H7 (cell line): ENCODE results near the gene SRGAP2C. TPM values are rescaled to one million over a fixed set of nuclear protein-coding genes. Genes with fewer than 3 reads are reported as not detected.
A peak's percentile ranks its signal among the peaks of the same experiment; 100 is the strongest.
"Not testable (repeated sequence)": the region's sequence is repeated elsewhere in the genome, so short reads cannot be mapped to it uniquely, and the experiment has no call there.

Experiments
- DNase-seq: peaks from one replicate; pipeline ENCODE4 v3.0.0; 2012
- H3K27me3 ChIP-seq: 2 replicates; pipeline ENCODE4 v1.6.0; 2011; ENCODE audit warnings: mild to moderate bottlenecking, low read length; ENCODE audit not compliant: control insufficient read depth, insufficient read depth
- H3K36me3 ChIP-seq: replicated peaks from 2 replicates; pipeline ENCODE4 v1.5.1; 2011; ENCODE audit warnings: low read length; ENCODE audit not compliant: control insufficient read depth, insufficient read depth
- H3K4me3 ChIP-seq: 2 replicates; pipeline ENCODE4 v1.5.1; 2011; ENCODE audit warnings: low read depth, mild to moderate bottlenecking, control low read depth, low read length, moderate library complexity; ENCODE audit not compliant: insufficient read depth
- total RNA-seq: library from RNA; depleted of rRNA; stranded (reverse); fragments of >200 nt; shearing (Covaris generic); gene quantifications from 2 replicates; pipeline ENCODE4 v1.2.3, GENCODE V29; 2014

Gene SRGAP2C
- total RNA-seq, 1 experiment from 2014 or later = 36.7 TPM

- H3K4me3 ChIP-seq, DNase-seq, H3K36me3 ChIP-seq, H3K27me3 ChIP-seq: not testable (repeated sequence)
Observed at GRCh38 chr1:121374851-121375367, 190.1 kb downstream of the SRGAP2C start.

GRCh38 chr1:121376986-121377385, 192.2 kb downstream of the SRGAP2C start:
- not testable (repeated sequence) for H3K36me3 ChIP-seq, H3K27me3 ChIP-seq, DNase-seq, H3K4me3 ChIP-seq

GRCh38 chr1:121378757-121379156, 194.0 kb downstream of the SRGAP2C start:
- not testable (repeated sequence) for H3K36me3 ChIP-seq, H3K4me3 ChIP-seq, DNase-seq, H3K27me3 ChIP-seq

GRCh38 chr1:121384754-121385153, 200.0 kb downstream of the SRGAP2C start:
- DNase-seq, H3K27me3 ChIP-seq, H3K36me3 ChIP-seq, H3K4me3 ChIP-seq: not testable (repeated sequence)

GRCh38 chr1:121385162-121385561, 200.4 kb downstream of the SRGAP2C start:
- H3K36me3 ChIP-seq, DNase-seq, H3K27me3 ChIP-seq, H3K4me3 ChIP-seq: not testable (repeated sequence)

- DNase-seq, H3K27me3 ChIP-seq, H3K4me3 ChIP-seq, H3K36me3 ChIP-seq: not testable (repeated sequence)
Observed at GRCh38 chr1:121385563-121386288, 201.0 kb downstream of the SRGAP2C start.

- DNase-seq, H3K4me3 ChIP-seq, H3K27me3 ChIP-seq, H3K36me3 ChIP-seq: not testable (repeated sequence)
Observed at GRCh38 chr1:121386319-121386948, 201.7 kb downstream of the SRGAP2C start.

GRCh38 chr1:121389895-121390560, 205.3 kb downstream of the SRGAP2C start:
- not testable (repeated sequence) for H3K27me3 ChIP-seq, DNase-seq, H3K4me3 ChIP-seq, H3K36me3 ChIP-seq

GRCh38 chr1:121392130-121392529, 207.4 kb downstream of the SRGAP2C start:
- H3K27me3 ChIP-seq, H3K4me3 ChIP-seq, DNase-seq, H3K36me3 ChIP-seq: not testable (repeated sequence)

GRCh38 chr1:121395718-121396201, 211.0 kb downstream of the SRGAP2C start:
- peaks cover 12% of the 10 kb centered on the region for H3K27me3 ChIP-seq
- DNase-seq, H3K36me3 ChIP-seq: not testable (repeated sequence)
- peak overlapping the region; percentile 42 for H3K4me3 ChIP-seq

- H3K36me3 ChIP-seq, DNase-seq: not testable (repeated sequence)
- peak overlapping the region; percentile 42 for H3K4me3 ChIP-seq
- H3K27me3 ChIP-seq = peaks cover 12% of the 10 kb centered on the region
Observed at GRCh38 chr1:121396335-121397081, 211.7 kb downstream of the SRGAP2C start.

GRCh38 chr1:121397101-121397500, 212.3 kb downstream of the SRGAP2C start:
- not testable (repeated sequence) for DNase-seq
- peak overlapping the region; percentile 42 for H3K4me3 ChIP-seq

GRCh38 chr1:121399193-121399592, 214.4 kb downstream of the SRGAP2C start:
- not testable (repeated sequence) for H3K36me3 ChIP-seq, H3K4me3 ChIP-seq, DNase-seq
- H3K27me3 ChIP-seq = peaks cover 12% of the 10 kb centered on the region

More at GRCh38 chr1:121397101-121397500, 212.3 kb downstream of the SRGAP2C start:
- H3K27me3 ChIP-seq = peaks cover 12% of the 10 kb centered on the region
- H3K36me3 ChIP-seq = not testable (repeated sequence)

GRCh38 chr1:121400108-121400507, 215.3 kb downstream of the SRGAP2C start:
- not testable (repeated sequence) for H3K36me3 ChIP-seq, DNase-seq, H3K4me3 ChIP-seq
- H3K27me3 ChIP-seq = peaks cover 12% of the 10 kb centered on the region
